PC-3 (cell line): ENCODE data around the gene OXT. TPM values are rescaled to one million over a fixed set of nuclear protein-coding genes. Genes with fewer than 3 reads are reported as not detected.

Experiments used
- ATAC-seq: fragments of 200-7000 bp; cut with Tn5 transposase; 2 replicates; pipeline ENCODE4 v1.9.1; 2020; ENCODE audit warnings: mild to moderate bottlenecking, moderate library complexity
- BruUV-seq: library from RNA; stranded (reverse); fragments of 400-500 nt; replicated peaks from 2 replicates; lab custom pipeline; 2021; lab: Mats Ljungman, UMichigan
- CTCF ChIA-PET: fragments of 300-600 bp; sonication (Branson Sonifier 250); formaldehyde crosslinking; loops from one replicate; lab custom pipeline; 2022; ENCODE audit warnings: antibody characterized with exemption; lab: Charles Lee
- POLR2A ChIA-PET: fragments of 300-600 bp; sonication (Branson Sonifier 250); formaldehyde crosslinking; loops from one replicate; lab custom pipeline; 2022; ENCODE audit warnings: antibody characterized with exemption; ENCODE audit not compliant: unreplicated experiment; lab: Charles Lee
- DNase-seq: peaks from one replicate; pipeline ENCODE4 v3.0.0-alpha.2; 2015
- H2AFZ ChIP-seq: fragments of 300-600 bp; sonication (generic); 2 replicates; pipeline ENCODE4 v1.6.0; 2016; ENCODE audit warnings: antibody characterized with exemption, low read length
- H3F3A ChIP-seq: fragments of 300-600 bp; sonication (generic); one replicate; pipeline ENCODE4 v1.6.0; 2017; ENCODE audit warnings: antibody characterized with exemption, low read length, control low read depth, mild to moderate bottlenecking; ENCODE audit not compliant: unreplicated experiment
- H3K27ac ChIP-seq: fragments of 300-600 bp; sonication (generic); 2 replicates; pipeline ENCODE4 v1.5.1; 2016; ENCODE audit warnings: mild to moderate bottlenecking, low read length
- H3K27me3 ChIP-seq: fragments of 300-600 bp; sonication (generic); 2 replicates; pipeline ENCODE4 v1.6.1; 2016; ENCODE audit warnings: low read length, mixed read lengths
- H3K36me3 ChIP-seq: fragments of 300-600 bp; sonication (generic); 2 replicates; pipeline ENCODE4 v1.6.1; 2016; ENCODE audit warnings: low read depth, mixed run types, low read length, mixed read lengths
- H3K4me1 ChIP-seq: fragments of 300-600 bp; sonication (generic); 2 replicates; pipeline ENCODE4 v1.5.1; 2016; ENCODE audit warnings: low read length; ENCODE audit not compliant: insufficient read depth
- H3K4me2 ChIP-seq: fragments of 300-600 bp; sonication (generic); 2 replicates; pipeline ENCODE4 v1.6.0; 2016; ENCODE audit warnings: low read length
- H3K4me3 ChIP-seq: fragments of 300-600 bp; sonication (generic); 2 replicates; pipeline ENCODE4 v1.5.1; 2016; ENCODE audit warnings: mild to moderate bottlenecking, low read length, mixed read lengths
- H3K79me2 ChIP-seq: fragments of 300-600 bp; sonication (generic); 2 replicates; pipeline ENCODE4 v1.6.1; 2017; ENCODE audit warnings: low read length, mixed read lengths
- H3K9ac ChIP-seq: fragments of 300-600 bp; sonication (generic); 2 replicates; pipeline ENCODE4 v1.6.0; 2016; ENCODE audit warnings: mild to moderate bottlenecking, low read length
- H3K9me2 ChIP-seq: fragments of 300-600 bp; sonication (generic); replicated peaks from 2 replicates; pipeline ENCODE4 v1.6.1; 2016; ENCODE audit warnings: mixed run types, low read length, mixed read lengths
- H3K9me3 ChIP-seq: fragments of 300-600 bp; sonication (generic); 2 replicates; pipeline ENCODE4 v1.6.1; 2016; ENCODE audit warnings: low read length, mixed read lengths
- H4K20me1 ChIP-seq: fragments of 300-600 bp; sonication (generic); 2 replicates; pipeline ENCODE4 v1.6.1; 2016; ENCODE audit warnings: low read length, mixed read lengths
- EZH2 ChIP-seq: fragments of 300-600 bp; sonication (generic); IDR thresholded peaks from one replicate; pipeline ENCODE4 v1.6.1; 2017; ENCODE audit warnings: antibody characterized with exemption, mild to moderate bottlenecking, low read length; ENCODE audit not compliant: unreplicated experiment
- EZH2phosphoT487 ChIP-seq: fragments of 300-600 bp; sonication (generic); IDR thresholded peaks from 2 replicates; pipeline ENCODE4 v1.6.1; 2018; ENCODE audit warnings: mild to moderate bottlenecking, antibody characterized with exemption, low read length, borderline replicate concordance
- intact Hi-C: fragments of 100-400 bp; cut with micrococcal nuclease; formaldehyde crosslinking; loops from 2 replicates; pipeline ENCODE4 v1.9.0; 2023
- total RNA-seq: library from RNA; depleted of rRNA; stranded (reverse); fragments of >200 nt; gene quantifications from 2 replicates; pipeline ENCODE4 v1.2.3, GENCODE V29; 2014
- TF ChIP-seq, protein P1 (sequence below): fragments of 300-600 bp; sonication (generic); conservative IDR thresholded peaks from 2 replicates; pipeline ENCODE4 v1.5.1; 2017; ENCODE audit warnings: antibody characterized with exemption, low read depth, mild to moderate bottlenecking, low read length

The OXT gene
- total RNA-seq, 1 experiment from 2014 or later: not detected

DNA sequence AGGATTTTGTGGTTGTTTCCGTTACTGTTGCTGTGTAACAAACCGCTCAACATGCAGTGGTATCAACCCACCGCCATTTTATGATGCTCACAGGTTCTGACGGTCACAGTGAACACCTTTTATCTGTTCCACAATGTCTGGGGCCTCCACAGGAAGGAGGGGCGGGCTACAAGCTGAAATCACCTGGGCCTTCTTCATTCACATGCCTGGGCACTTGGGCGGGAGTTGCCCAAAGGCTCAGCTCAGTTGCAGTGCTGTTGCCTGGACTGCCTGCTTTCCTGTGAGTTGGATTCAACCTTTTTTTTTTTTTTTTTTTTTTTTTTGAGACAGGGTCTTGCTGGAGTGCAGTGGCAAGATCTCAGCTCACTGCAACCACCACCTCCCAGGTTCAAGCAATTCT, 29.8 kb downstream of the OXT start:
- H3K9me2 ChIP-seq: no peaks in the 10 kb centered on the region
- CTCF ChIA-PET: no interaction called here
- no TSS peak for BruUV-seq

DNA sequence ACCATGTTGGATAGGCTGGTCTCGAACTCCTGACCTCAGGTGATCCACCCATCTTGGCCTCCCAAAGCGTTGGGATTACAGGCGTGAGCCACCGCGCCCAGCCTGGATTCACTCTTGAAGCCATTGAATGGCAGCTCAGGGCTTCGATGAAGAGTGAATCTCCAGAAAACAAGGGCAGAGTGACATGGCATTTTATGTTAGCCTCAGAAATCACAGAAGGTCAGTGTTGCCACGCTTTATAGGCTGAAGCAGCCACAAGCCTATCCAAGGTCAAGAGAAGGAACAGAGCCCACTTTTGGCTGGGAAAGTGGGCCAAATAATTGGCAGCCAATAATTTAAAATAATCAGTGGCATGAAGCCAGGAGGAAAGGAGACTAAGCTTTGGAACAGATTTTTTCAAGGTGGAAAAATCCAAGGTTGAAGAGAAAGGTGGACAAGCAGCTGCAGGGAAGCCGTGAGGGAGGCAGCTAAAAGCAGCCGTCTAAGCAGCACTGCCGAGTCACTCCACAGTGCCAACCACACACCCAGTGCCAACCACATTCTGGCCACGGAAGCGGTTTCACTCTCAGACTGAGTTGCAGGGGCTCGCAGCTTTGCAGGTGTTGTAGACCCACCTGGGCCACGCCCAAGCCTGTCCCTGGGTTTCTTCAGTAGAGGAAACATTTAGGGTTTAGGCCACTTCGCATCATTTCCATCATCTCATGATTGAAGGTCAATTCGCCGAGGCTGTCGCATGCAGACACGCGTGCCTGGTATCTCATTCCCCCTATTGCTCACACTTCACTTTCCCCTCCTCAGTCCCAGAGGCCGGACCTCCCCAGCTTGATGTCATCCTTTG, 30.5 kb downstream of the OXT start:
- H3K9ac ChIP-seq: no peak overlapping the region
- CTCF ChIA-PET: interaction anchor here (0.6 kb wide), 1 partner anchor 49 kb away, joined by 5 read pairs; no protein-coding TSS in a partner anchor
- H3K27ac ChIP-seq: no peak overlapping the region
- no TSS peak for BruUV-seq
- POLR2A ChIA-PET: no interaction called here
- no peak overlapping the region for H3K4me3 ChIP-seq
- intact Hi-C loops: no loop called here
- H3K9me2 ChIP-seq: no peaks in the 10 kb centered on the region
- H3K79me2 ChIP-seq: no peaks in the 10 kb centered on the region
- H4K20me1 ChIP-seq: no peaks in the 10 kb centered on the region
- H3K27me3 ChIP-seq: no peaks in the 10 kb centered on the region
- H2AFZ ChIP-seq: no peak overlapping the region
- TF ChIP-seq EZH2phosphoT487: no peak
- TF ChIP-seq, protein P1, sequence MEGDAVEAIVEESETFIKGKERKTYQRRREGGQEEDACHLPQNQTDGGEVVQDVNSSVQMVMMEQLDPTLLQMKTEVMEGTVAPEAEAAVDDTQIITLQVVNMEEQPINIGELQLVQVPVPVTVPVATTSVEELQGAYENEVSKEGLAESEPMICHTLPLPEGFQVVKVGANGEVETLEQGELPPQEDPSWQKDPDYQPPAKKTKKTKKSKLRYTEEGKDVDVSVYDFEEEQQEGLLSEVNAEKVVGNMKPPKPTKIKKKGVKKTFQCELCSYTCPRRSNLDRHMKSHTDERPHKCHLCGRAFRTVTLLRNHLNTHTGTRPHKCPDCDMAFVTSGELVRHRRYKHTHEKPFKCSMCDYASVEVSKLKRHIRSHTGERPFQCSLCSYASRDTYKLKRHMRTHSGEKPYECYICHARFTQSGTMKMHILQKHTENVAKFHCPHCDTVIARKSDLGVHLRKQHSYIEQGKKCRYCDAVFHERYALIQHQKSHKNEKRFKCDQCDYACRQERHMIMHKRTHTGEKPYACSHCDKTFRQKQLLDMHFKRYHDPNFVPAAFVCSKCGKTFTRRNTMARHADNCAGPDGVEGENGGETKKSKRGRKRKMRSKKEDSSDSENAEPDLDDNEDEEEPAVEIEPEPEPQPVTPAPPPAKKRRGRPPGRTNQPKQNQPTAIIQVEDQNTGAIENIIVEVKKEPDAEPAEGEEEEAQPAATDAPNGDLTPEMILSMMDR: no peak
- TF ChIP-seq EZH2: no peak
- DNase-seq: no peak
- no peaks in the 10 kb centered on the region for H3K9me3 ChIP-seq
- no peaks in the 10 kb centered on the region for H3F3A ChIP-seq
- ATAC-seq: no peak
- H3K36me3 ChIP-seq: no peaks in the 10 kb centered on the region
- H3K4me1 ChIP-seq: no peaks in the 10 kb centered on the region
- H3K4me2 ChIP-seq: no peak overlapping the region

More for the DNA sequence above, 29.8 kb downstream of the OXT start:
- Histone ChIP-seq H3K4me3 (no peak overlapping the region), H3K9ac (no peak overlapping the region), H3K36me3 (no peaks in the 10 kb centered on the region), H3K4me2 (no peak overlapping the region), H3K27me3 (no peaks in the 10 kb centered on the region), H3K9me3 (no peaks in the 10 kb centered on the region), H3F3A (no peaks in the 10 kb centered on the region), H4K20me1 (no peaks in the 10 kb centered on the region), H3K27ac (no peak overlapping the region), H3K4me1 (no peaks in the 10 kb centered on the region), H3K79me2 (no peaks in the 10 kb centered on the region), H2AFZ (no peak overlapping the region)
- TF ChIP-seq, protein P1: no peak
- TF ChIP-seq EZH2phosphoT487: no peak
- TF ChIP-seq EZH2: no peak
- DNase-seq (no peak), ATAC-seq (no peak)
- POLR2A ChIA-PET: no interaction called here
- intact Hi-C loops: no loop called here
